DND-41 (cell line): ENCODE results near the gene ZNF280A.

Experiments used
- EZH2 ChIP-seq: IDR thresholded peaks from 3 replicates; pipeline ENCODE4 v1.6.1; 2012; ENCODE audit warnings: borderline replicate concordance, low read depth, mild to moderate bottlenecking, moderate library complexity, low read length, inconsistent platforms; ENCODE audit not compliant: severe bottlenecking
- TF ChIP-seq, protein P1 (sequence below): IDR thresholded peaks from 2 replicates; pipeline ENCODE4 v1.5.1; 2012; ENCODE audit warnings: borderline replicate concordance, low read length, moderate library complexity, mild to moderate bottlenecking; ENCODE audit not compliant: poor library complexity, severe bottlenecking; ENCODE audit errors: extremely low read depth

DNA sequence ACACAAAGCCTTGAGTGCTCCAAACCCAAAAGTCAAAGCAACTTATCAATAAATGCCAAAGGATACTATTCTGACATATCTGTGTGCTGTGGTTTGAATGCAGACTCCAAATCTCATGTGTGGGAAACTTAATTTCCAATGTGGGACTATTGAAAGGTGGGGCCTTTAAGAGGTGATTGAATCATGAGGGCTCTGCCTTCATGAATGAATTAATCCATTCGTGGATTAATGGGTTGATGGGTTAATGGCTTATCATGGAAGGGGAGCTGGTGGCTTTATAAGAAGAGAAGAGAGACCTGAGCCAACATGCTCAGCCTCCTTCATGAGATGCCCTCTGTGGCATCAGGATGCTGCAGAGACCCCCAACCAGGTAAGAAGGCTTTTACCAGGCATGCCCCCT is 16.8 kb upstream of the ZNF280A start:
- TF ChIP-seq, protein P1, sequence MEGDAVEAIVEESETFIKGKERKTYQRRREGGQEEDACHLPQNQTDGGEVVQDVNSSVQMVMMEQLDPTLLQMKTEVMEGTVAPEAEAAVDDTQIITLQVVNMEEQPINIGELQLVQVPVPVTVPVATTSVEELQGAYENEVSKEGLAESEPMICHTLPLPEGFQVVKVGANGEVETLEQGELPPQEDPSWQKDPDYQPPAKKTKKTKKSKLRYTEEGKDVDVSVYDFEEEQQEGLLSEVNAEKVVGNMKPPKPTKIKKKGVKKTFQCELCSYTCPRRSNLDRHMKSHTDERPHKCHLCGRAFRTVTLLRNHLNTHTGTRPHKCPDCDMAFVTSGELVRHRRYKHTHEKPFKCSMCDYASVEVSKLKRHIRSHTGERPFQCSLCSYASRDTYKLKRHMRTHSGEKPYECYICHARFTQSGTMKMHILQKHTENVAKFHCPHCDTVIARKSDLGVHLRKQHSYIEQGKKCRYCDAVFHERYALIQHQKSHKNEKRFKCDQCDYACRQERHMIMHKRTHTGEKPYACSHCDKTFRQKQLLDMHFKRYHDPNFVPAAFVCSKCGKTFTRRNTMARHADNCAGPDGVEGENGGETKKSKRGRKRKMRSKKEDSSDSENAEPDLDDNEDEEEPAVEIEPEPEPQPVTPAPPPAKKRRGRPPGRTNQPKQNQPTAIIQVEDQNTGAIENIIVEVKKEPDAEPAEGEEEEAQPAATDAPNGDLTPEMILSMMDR = no peak
- TF ChIP-seq EZH2 = no peak
